HPDE6-E6E7 (cell line): ENCODE results near the gene PPIL1.

Source experiments
- DNase-seq: peaks from one replicate; pipeline ENCODE4 v3.0.0; 2011; ENCODE audit warnings: missing footprints; ENCODE audit errors: extremely low spot score

Gene PPIL1

DNA sequence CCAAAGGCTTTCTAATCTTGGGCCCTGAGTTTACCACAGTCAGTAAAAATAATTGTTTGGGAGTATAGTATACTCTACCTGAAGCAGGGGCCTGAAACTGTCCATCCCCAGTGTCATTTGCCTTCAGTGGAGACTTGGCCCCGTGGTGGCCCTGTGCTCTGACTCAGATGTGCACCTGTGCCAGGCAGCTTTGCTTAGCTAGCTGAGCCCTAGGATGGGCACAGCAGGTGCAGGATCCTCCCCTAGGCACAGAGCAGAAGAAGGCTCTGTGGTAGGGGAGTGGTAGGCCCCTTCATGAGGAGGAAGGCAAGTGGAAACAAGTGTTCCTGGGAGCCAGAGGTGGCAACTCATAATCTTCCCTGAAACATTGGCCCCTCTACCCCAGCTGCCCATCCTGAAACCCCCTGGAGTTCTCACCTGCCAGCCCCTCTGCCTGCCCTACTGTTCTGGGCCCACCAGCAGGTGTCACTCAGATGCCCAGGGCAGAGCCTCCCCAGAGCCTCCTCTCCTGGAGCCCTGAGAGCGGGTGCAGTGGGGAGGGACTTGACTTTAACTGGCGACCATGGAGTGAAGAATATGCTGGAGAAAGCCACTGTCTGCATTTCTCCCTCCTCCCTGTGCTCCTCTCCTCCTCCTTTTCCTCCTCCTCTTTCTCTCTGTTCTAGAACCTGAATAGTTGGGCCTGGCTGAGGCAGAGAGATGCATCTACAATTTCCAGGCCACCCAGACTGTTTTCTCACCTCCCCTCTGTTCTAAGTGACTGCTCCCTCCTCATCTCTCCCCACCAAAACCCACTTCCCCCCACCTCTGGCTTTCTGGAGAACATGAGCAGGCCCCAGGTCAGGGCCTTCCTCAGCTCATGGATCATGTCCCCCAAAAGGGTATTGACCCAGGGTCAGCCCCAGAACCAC, 38.2 kb downstream of the PPIL1 start:
- no peak for DNase-seq

DNA sequence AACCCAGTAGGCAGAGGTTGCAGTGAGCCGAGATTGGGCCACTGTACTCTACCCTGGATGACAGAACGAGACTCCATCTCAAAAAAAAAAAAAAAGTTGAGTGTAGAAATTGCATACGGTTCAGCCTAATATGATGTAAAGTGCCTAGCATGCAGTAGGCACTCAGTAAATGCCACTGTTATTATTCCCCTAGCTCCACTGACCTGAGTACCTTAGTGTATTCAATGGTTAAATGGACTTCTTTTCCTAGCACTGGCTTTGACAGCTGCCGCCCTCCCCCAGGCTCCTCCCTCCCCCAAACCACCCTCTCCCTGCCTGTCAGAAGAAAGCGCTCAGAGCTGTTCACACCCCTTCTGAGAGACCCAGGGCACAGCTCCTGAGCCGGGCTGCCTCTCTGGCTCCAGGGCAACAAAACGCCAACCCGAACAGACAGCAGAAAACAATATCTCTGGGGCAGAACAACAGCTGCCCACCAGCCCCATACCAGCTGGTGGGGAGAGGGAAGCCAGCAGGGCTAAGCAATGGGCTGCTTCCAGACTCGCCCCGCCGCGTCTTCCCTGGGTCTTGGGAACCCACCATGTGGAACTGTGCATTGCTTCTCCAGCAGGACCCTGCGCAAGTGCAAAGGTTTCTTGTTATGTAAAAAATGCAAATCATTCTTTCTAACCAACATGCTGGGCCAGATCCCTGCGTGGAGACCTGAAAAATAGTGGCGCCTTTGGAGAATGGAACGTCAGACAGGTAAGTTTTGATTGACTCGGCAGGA, 39.8 kb downstream of the PPIL1 start:
- no peak for DNase-seq

DNA sequence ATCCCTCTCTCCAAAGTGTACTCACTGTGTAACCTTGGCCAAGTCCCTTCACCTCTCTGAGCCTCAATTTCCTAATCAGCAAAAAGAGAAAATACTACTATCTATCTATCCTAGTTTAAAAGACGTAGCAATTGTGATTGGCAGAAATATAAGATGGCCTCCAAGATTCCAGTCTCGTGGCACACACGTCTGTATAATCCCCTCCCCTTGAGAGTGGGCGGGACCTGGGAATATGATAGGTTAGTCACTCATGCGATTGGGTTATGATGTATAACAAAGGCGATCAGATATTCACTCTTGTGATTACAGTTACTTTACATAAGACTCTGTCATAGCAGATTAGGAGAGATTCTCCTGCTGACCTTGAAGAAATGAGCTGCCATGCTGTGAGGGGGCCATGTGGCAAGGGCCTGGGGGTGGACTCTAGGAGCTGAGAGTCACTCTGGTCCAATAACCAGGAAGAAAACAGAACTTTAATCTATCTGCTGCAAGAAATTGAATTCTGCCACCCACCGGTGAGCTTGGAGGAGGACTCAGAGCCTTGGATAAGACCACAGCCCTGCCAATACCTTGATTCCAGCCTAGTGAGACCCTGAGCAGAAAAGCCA, 41.3 kb downstream of the PPIL1 start:
- no peak for DNase-seq

DNA sequence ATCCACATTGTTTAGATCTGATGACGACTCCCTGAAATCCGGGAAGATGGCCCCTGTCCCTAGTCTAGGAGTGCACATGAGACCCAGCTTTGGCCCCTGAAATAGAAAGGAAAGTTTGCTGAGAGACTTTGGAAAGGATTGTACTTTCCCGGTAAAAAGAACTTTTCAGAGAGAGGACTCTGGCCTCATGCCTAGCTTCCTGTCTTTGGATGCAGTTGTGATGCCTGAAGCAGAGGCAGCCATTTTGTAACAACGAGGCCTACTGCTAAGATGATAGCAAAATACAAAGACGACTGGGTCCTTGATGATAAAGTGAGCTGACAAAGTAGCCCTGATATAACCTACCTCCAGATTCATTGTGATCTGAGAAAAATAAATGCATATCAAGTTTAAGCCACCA, 42.3 kb downstream of the PPIL1 start:
- no peak for DNase-seq

DNA sequence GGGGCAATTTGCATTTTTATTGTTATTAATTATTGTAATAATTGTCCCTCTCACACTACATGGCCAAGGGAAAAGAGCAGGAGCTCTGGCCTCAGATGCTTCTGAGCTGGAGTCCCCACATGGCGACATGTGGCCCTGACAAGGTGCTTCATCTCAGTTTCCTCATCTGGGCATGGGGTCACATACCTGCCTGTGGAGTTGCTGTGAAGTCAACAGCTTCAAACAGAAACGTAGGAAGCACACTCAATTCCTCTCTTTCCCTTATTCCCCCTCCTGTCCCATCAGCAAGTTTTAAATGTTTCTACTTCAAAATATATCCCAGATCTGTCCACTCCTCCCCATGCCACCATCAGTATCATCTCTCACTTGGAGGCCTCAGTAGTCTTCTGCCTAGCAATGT, 44.0 kb downstream of the PPIL1 start:
- no peak for DNase-seq

DNA sequence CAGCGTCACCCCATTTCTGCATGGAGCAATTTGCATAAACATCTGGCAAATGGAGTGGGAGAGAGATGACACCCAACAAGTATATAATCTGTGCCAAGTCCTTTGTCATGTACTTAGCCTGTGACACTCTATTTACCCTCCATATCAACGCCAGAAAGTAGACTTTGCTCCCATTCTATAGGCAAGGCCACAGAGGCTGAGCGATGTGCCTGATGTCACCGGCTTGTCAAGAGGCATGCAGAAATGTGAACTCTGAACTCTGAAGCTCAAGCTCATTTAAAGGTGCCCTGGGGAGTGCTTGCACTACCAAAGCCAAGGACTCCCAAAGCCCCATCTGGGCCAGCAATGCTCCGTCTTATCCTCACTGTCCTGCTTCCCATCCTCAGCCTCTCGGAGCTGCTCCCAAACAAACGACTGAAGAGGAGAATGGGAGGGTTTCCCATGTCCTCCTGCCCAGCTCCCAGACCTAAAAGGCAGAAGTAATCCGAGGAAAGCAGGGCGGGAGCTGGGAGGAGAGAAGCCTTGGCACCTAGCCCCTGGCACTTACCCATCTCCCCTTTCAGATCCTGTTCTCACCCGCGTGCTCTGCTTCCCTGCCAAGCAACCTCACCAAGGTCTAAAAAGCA, 44.6 kb downstream of the PPIL1 start:
- DNase-seq, result no peak

DNA sequence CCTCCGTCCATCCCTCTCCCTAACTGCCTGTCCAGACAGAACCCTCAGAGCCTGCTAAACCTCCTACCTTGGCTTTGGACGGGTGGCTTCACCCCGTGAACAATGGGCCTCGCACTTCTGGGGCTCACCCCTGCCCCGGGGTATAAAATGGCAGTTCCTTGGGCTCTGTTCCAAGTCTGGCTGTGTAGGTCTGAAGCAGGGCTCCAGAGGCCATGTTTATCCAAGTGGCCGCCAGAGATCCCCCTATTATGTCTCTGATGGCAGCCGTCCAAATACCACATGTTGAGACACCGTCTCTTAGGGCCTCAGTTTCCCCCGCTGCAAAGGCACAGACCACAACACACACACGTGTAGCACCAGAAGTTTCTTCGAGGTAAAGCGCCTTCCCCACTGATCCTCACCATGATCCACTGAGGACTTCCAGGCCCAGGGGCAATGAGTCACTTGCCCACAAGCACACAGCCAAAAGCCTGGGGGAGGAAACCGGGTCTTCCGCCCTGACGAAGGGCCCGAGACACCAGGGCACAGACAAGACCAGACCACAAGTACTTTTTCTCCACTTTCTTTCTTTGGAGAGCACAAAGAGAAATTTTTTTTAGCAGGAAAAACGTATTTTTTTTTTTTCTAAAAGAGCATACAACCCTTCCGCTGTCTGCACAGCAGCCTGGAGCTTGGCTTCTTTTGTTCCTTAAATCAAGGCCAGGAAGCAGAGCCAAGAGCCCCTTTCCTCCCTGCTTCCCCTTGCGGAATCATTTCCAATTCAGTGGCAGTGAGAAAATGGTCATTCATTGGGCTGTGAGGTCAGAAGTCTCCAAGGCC, 47.1 kb downstream of the PPIL1 start:
- DNase-seq, result peak; percentile 75

DNA sequence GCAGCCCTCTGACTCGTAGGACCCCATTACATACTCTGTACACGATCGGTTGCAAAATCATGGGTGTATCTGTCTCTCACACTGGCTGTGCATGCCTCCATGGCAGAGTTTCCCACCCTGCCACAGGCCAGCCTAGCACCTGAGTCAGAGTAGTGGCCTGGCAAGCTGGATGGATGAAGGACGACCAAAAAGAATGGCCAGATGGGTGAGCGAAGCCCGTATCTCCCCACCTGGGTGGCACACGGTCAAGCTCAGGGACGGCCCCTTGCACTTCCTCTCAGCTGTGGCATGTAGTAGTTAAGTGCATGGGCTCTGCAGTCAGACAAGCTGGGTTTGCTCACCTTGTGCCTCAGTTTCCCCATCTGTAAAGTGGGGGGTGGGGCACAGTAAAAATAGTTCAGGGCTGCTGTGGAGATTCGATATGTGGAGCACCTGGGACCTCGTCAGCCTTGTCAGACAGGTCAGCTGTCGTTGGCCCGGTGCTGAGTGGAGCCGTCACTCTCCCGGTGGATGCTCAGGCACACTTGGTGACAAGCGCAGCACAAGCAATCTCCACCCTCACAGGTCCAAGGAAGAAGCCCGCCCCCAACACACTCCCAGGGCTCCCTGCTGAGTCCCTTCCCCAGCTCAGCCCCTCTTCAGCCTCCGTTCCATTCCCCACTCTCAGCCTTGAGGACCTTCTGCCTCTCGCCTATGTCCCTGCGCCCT, 47.9 kb downstream of the PPIL1 start:
- DNase-seq, result no peak

DNA sequence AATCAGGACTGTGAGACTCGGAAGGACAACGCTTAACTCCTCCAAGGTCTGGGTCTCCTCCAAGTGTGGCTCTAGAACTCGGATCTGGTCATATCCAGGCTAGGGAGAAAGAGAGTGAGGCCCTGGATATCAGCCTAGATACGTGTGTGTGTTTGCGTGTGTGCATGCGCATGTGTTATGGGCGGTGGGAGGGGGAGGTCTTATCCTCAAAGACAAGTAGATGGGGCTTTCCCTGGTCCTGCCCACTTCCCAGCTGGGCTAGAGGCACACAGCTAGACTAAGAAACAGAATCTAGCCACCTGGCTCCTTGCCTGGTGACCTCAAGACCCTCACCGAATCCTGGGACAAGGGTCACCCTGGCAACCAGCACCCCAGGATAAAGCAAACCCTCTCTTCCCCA, 48.6 kb downstream of the PPIL1 start:
- DNase-seq, result no peak

DNA sequence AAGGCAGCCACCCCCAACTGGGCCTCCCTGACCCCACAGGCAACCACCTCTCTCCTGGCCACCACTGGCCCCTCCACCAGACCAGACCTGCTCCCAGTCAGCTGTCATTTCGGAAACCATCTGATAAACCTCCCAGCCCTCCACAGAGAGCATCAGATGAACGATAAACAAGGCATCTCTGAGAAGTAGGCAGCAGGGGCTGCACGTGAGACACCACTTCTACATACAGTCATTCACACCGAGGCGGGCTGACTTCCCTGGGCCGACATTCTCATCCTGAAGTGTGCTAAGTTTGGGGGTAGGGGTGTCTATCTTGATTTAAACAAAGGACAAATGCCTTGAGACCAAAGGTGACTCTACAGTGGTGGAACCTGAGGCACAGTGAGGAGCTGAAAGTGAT, 49.2 kb downstream of the PPIL1 start:
- DNase-seq, result no peak

DNA sequence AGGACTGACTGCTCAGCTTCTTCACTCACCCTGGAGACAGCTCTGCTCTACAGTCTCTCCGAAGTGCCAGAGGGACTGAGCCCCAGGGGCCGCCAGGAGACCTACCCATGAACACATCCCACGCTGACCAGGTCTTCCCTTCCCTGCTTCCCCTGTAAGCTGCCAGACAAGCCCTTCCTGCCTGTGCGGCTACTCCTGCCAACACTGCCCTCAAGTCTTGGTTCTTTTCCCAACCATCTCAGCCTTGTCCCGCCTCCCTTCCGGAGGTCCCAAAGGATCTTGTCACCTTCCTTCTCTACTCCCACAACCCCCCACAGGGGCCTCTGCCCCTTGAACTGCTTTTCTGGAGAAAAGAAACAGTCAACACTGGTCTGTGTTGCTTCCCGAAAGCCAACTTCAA, 50.4 kb downstream of the PPIL1 start:
- no peak for DNase-seq

DNA sequence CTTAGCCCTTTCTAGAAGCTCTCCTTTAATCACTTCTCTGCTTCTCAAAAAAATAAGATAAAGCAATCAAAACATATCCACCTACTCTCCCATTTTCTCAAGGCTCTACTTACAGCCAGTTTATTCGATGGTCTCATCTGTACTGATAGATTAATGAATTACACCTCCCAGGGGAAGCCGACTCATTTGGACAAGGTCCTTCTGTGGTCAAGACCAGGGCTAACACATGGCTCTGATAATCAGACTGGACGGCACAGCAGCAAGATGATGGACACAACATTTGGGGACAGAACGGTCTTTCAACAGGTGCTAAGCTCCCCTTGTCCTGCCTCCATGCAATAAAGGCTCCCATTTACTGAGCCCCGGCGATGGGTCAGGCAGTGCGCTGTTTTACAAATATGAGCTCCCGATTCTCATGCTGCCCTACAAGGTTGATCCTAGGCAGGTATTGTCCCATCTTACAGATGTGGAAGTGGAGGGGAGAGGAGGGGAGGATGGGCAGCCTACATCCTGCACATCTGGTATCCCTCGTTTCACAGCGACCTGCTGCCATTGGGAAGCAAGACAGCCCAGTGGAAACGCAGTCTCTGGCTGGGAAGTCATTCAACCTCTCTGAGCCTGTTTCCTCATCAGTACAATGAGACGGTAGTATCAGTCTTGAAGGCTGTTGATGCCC, 51.0 kb downstream of the PPIL1 start:
- DNase-seq, result no peak

DNA sequence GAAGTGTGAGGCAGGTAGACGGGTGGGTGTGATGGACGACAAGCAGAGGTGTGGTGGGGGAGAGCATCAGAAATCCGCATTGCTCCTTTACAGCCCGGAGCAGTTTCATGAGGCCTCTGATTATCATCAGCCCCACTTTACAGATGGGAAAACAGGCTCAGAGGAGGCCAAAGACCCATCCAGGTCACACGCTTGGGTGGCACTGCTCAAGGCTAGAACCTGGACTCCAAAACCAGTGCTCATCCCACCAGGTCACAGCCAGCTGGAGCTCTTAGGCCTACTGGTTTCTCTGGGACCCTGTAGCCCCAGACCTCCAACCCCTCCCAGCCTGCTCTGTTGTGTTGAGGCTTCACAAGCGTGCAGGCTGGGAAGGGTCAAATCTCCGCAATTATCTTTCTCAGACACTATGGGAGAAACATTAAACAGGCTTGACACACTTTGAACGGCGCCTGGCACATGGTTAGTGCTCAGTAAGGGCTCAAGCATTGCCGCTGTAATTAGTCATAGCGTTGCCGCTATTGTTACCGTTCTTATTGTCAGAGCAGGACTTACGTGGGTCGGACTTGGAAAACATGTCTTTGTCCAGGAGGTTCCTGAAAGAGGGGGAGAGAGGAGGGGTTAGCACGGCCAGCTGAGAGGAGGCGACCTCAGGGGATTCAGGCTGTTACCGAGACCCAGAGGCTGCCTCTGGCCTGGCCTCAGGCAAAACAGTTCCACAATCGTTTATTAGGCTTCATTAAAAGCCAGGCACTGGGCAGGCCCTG, 51.9 kb downstream of the PPIL1 start:
- peak; percentile 60 for DNase-seq

DNA sequence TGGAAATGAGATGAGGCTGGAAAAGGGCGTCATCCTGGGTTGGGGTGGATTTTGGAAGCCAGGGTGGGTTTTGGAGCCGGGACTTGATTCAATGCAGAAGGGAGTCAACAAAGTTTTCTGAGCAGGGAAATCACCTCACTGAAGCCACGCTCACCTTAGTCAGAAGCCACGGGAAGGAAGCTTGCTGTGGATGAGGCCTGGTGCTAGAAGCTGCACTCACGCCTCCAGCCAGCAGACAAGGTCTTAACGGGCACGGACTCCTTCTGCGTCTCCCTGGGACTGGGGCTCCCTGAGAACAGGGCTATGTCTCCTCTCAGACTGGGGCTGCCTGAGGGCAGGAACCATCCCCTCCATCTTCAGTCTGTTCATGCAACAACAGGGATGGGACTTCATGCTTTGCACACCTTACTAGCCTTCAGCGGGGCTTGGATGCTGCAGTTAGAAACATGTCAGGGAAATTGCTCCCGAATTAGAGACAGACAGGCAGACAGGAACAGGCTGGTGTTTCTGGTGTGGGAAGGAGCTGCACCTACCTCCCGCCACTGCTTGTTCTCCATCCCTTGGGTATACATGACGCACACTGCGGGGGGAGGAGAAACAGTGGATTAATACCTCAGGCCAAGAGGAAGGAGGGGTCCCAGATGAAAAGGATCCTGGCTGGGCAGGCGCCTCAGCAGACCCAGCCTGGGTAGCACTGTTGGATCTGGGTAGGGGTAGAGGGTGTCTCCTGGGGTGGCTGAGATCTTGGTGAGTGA, 52.8 kb downstream of the PPIL1 start:
- no peak for DNase-seq

DNA sequence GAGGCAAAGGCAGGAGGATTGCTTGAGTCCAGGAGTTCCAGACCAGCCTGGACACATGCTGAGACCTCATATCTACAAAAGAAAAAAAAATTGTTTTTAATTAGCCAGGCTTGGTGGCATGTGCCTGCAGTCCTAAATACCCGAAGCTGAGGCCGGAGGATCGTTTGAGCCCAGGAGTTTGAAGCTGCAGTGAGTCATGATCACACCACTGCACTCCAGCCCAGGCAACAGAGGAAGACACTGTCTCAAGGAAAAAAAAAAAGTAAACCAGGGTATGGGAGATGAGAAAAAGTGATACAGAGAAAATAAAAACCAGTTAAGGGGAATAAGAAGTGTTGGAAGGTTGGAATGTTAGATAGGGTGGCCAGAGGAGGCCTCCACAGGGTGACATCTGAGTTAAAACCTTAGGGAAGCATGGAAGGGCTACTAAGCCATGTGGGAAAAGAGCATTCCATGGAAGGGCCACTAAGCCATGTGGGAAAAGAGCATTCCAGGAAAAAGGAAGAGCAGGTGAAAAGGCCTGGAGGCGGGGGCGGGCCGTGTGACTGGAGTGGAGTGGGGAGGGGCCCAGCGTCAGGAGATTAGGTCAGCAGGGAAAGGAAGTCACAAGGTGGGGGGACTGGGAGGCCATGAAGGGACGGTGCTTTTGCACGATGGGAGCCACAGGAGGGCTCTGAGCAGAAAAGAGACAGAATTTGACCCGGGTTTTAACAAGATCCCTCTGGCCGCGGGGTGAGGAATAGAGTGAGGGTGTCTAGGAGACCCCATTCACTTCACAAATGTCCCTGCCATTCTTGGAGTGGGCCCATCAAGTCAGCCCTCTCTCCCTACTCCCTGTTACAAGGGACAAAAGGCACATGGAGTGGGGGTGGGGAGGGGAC, 53.7 kb downstream of the PPIL1 start:
- DNase-seq, result no peak

DNA sequence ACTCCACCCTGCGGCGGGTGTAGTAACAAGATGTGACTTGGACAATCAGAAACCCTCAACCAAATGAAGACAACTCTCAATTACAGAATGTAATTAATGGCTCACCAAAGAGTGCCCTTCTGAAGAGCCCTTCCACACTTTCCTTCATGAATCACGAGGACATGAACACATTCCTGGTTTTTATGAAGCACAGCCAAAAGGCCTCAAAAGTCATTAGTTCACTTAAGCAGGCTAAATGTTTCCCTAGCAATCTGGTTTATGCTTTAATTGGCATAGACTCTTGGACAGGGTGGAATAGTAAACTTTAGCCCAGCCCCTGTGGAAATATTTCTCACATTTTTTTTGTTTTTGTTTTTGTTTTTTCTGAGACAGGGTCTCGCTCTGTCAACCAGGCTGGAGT, 55.8 kb downstream of the PPIL1 start:
- DNase-seq, result no peak

DNA sequence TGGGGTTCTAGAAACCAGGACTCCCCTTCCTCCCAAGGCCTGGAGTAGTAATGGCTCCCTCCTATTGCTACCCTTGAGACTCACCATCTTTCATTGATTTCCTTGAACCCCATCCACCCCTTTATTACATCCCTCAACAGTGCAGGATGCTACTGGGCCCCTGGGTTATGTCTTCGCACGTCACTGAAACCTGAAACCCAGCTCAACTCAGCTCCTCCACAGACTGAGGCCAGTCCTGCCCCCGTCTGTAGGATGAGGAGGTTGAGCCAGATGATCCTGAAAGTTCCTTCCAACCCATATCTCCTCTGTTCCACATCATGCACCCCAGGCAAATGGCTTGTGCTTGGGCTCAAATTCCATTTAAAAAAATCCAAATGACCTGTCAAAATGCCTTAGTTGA, 56.8 kb downstream of the PPIL1 start:
- no peak for DNase-seq
